H1 (cell line): Measurements from ENCODE around the gene CDH1. TPM values are rescaled to one million over a fixed set of nuclear protein-coding genes. Genes with fewer than 3 reads are reported as not detected.

Experiments used
- CTCF ChIA-PET: fragments of 300-600 bp; sonication (Branson Sonifier 250); formaldehyde crosslinking; loops from one replicate; lab custom pipeline; 2021; ENCODE audit not compliant: partially characterized antibody; lab: Charles Lee
- POLR2A ChIA-PET: fragments of 300-600 bp; sonication (Branson Sonifier 250); formaldehyde crosslinking; loops from one replicate; lab custom pipeline; 2021; ENCODE audit warnings: inconsistent platforms; ENCODE audit not compliant: partially characterized antibody; lab: Charles Lee
- DNase-seq, 2 experiments: peaks; one replicate each; pipeline versions ENCODE4 v3.0.0 to v3.0.0-alpha.2; 2010 to 2022; ENCODE audit warnings: low spot score in 2 of 2, low read depth in 1 of 2, mixed read lengths in 1 of 2
- FAIRE-seq: peaks from 2 replicates; lab custom pipeline; 2011; peaks lifted over from hg19 to GRCh38; lab: Jason Lieb, UNC
- H2AFZ ChIP-seq: 2 replicates; pipeline ENCODE4 v1.8.1; 2012; ENCODE audit warnings: low read length, inconsistent platforms
- H2AK5ac ChIP-seq: 2 replicates; pipeline ENCODE4 v1.6.1; 2013; ENCODE audit warnings: low read depth, low read length
- H2BK120ac ChIP-seq: replicated peaks from 2 replicates; pipeline ENCODE3; 2013; ENCODE audit warnings: low read depth, low read length, inconsistent platforms
- H2BK12ac ChIP-seq: 2 replicates; pipeline ENCODE4 v1.6.1; 2013; ENCODE audit warnings: low read depth, low read length
- H2BK15ac ChIP-seq: 2 replicates; pipeline ENCODE4 v1.6.1; 2013; ENCODE audit warnings: low read length
- H2BK20ac ChIP-seq: 2 replicates; pipeline ENCODE4 v1.6.1; 2013; ENCODE audit warnings: low read length
- H2BK5ac ChIP-seq: 2 replicates; pipeline ENCODE4 v1.6.1; 2013; ENCODE audit warnings: low read depth, low read length
- H3K14ac ChIP-seq: 2 replicates; pipeline ENCODE4 v1.6.1; 2013; ENCODE audit warnings: inconsistent platforms; ENCODE audit not compliant: insufficient read length
- H3K18ac ChIP-seq: 2 replicates; pipeline ENCODE4 v1.6.1; 2013; ENCODE audit warnings: low read length; ENCODE audit errors: extremely low read depth
- H3K23ac ChIP-seq: 2 replicates; pipeline ENCODE4 v1.6.1; 2013; ENCODE audit warnings: inconsistent platforms; ENCODE audit not compliant: insufficient read length
- H3K23me2 ChIP-seq: 2 replicates; pipeline ENCODE4 v1.6.1; 2013; ENCODE audit warnings: low read depth, low read length
- H3K27ac ChIP-seq: 2 replicates; pipeline ENCODE4 v1.6.1; 2011; ENCODE audit warnings: low read depth, low read length, inconsistent platforms
- H3K27me3 ChIP-seq, 4 experiments: replicated peaks in 1 of 4; 1 replicate in 1 of 4; 2 replicates in 3 of 4; pipeline versions ENCODE4 v1.6.1 to v1.8.1; 2011 to 2013; ENCODE audit warnings: low read length in 3 of 4, mild to moderate bottlenecking in 3 of 4, inconsistent platforms in 2 of 4, mixed read lengths in 2 of 4, moderate library complexity in 1 of 4; ENCODE audit not compliant: control insufficient read depth in 3 of 4, insufficient read depth in 3 of 4; ENCODE audit errors: extremely low read depth in 1 of 4
- H3K36me3 ChIP-seq, 4 experiments: 2 replicates each; pipeline versions ENCODE4 v1.6.1 to v1.8.1; 2011 to 2013; ENCODE audit warnings: mild to moderate bottlenecking in 4 of 4, low read length in 3 of 4, moderate library complexity in 2 of 4, control low read depth in 1 of 4, inconsistent platforms in 1 of 4; ENCODE audit not compliant: insufficient read depth in 4 of 4, control insufficient read depth in 2 of 4
- H3K4ac ChIP-seq: replicated peaks from 2 replicates; pipeline ENCODE3; 2013; ENCODE audit warnings: low read length, low read depth, mixed read lengths, inconsistent platforms; ENCODE audit not compliant: insufficient read length
- H3K4me1 ChIP-seq, 4 experiments: replicated peaks in 1 of 4; 1 replicate in 1 of 4; 2 replicates in 3 of 4; pipeline versions ENCODE4 v1.6.1 to v1.8.1; 2011 to 2013; ENCODE audit warnings: low read length in 3 of 4, inconsistent platforms in 2 of 4, mixed read lengths in 1 of 4; ENCODE audit not compliant: insufficient read depth in 4 of 4, control insufficient read depth in 3 of 4
- H3K4me2 ChIP-seq, 2 experiments: 2 replicates each; pipeline versions ENCODE4 v1.6.1 to v1.8.1; 2011 to 2013; ENCODE audit warnings: low read depth in 2 of 2, low read length in 2 of 2, control low read depth in 1 of 2, inconsistent platforms in 1 of 2, mild to moderate bottlenecking in 1 of 2; ENCODE audit not compliant: insufficient read depth in 1 of 2
- H3K4me3 ChIP-seq, 4 experiments: fragments of 200-600, 300-600 bp in 1 of 4; sonication (generic), shearing (Covaris generic), sonication (Bioruptor Twin) in 1 of 4; 2 replicates each; pipeline versions ENCODE4 v1.5.1 to v1.8.1; 2011 to 2016; ENCODE audit warnings: low read length in 4 of 4, low read depth in 3 of 4, control low read depth in 2 of 4, inconsistent platforms in 2 of 4, mild to moderate bottlenecking in 2 of 4, mixed read lengths in 1 of 4, moderate library complexity in 1 of 4; ENCODE audit not compliant: insufficient read depth in 2 of 4; ENCODE audit errors: extremely low read depth in 1 of 4
- H3K56ac ChIP-seq: replicated peaks from 2 replicates; pipeline ENCODE3; 2013; ENCODE audit warnings: low read depth, mild to moderate bottlenecking, mixed read lengths, low read length, inconsistent platforms; ENCODE audit not compliant: insufficient read length
- H3K79me1 ChIP-seq: 2 replicates; pipeline ENCODE4 v1.6.1; 2013; ENCODE audit warnings: low read depth, low read length, control low read depth
- H3K79me2 ChIP-seq, 2 experiments: 2 replicates each; pipeline versions ENCODE4 v1.6.1 to v1.8.1; 2012 to 2013; ENCODE audit warnings: low read length in 2 of 2, mild to moderate bottlenecking in 2 of 2, inconsistent platforms in 1 of 2; ENCODE audit not compliant: insufficient read depth in 2 of 2, control insufficient read depth in 1 of 2
- H3K9ac ChIP-seq, 4 experiments: replicated peaks in 1 of 4; 1 replicate in 1 of 4; 2 replicates in 3 of 4; pipeline versions ENCODE4 v1.6.1 to v1.8.1; 2011 to 2013; ENCODE audit warnings: low read depth in 3 of 4, low read length in 3 of 4, control low read depth in 2 of 4, mild to moderate bottlenecking in 2 of 4, moderate library complexity in 2 of 4, inconsistent platforms in 1 of 4; ENCODE audit errors: extremely low read depth in 1 of 4
- H3K9me3 ChIP-seq, 2 experiments: 2 replicates each; pipeline versions ENCODE4 v1.6.1 to v1.8.1; 2012 to 2013; ENCODE audit warnings: mild to moderate bottlenecking in 2 of 2, moderate library complexity in 2 of 2, control low read depth in 1 of 2, inconsistent platforms in 1 of 2, low read depth in 1 of 2, low read length in 1 of 2, mixed read lengths in 1 of 2; ENCODE audit not compliant: insufficient read depth in 2 of 2
- H4K20me1 ChIP-seq, 2 experiments: replicated peaks in 1 of 2; 2 replicates each; pipeline versions ENCODE3 to v1.8.1; 2011 to 2013; ENCODE audit warnings: inconsistent platforms in 2 of 2, low read length in 2 of 2, mild to moderate bottlenecking in 1 of 2; ENCODE audit not compliant: insufficient read depth in 2 of 2, control insufficient read depth in 1 of 2
- H4K5ac ChIP-seq: 2 replicates; pipeline ENCODE4 v1.6.1; 2013; ENCODE audit warnings: low read length, low read depth, mixed read lengths, inconsistent platforms; ENCODE audit not compliant: insufficient read length
- H4K8ac ChIP-seq: 2 replicates; pipeline ENCODE4 v1.8.0; 2013; ENCODE audit warnings: mild to moderate bottlenecking, moderate library complexity, low read length, inconsistent platforms; ENCODE audit not compliant: insufficient read depth; ENCODE audit errors: extremely low read depth
- H4K91ac ChIP-seq: replicated peaks from 2 replicates; pipeline ENCODE3; 2013; ENCODE audit warnings: low read length, mixed read lengths, inconsistent platforms; ENCODE audit not compliant: insufficient read length
- CEBPB ChIP-seq: IDR thresholded peaks from 2 replicates; pipeline ENCODE4 v1.6.1; 2012; ENCODE audit warnings: low read depth, low read length
- CHD1 ChIP-seq: IDR thresholded peaks from 2 replicates; pipeline ENCODE4 v1.6.1; 2012; ENCODE audit warnings: low read depth, low read length, improper control_type of control experiment
- CREB1 ChIP-seq: IDR thresholded peaks from 2 replicates; pipeline ENCODE4 v1.6.1; 2012; ENCODE audit warnings: inconsistent platforms
- EGR1 ChIP-seq: IDR thresholded peaks from 2 replicates; pipeline ENCODE4 v1.6.1; 2011; ENCODE audit warnings: low read depth, low read length, borderline replicate concordance
- NANOG ChIP-seq: IDR thresholded peaks from 2 replicates; pipeline ENCODE4 v1.6.1; 2011; ENCODE audit warnings: low read length, low read depth, mild to moderate bottlenecking, inconsistent platforms; ENCODE audit not compliant: insufficient read depth, poor library complexity, severe bottlenecking
- SIN3A ChIP-seq, 2 experiments: IDR thresholded peaks in 1 of 2; conservative IDR thresholded peaks in 1 of 2; 2 replicates each; pipeline ENCODE4 v1.6.1; 2011 to 2012; ENCODE audit warnings: low read length in 2 of 2, improper control_type of control experiment in 1 of 2, low read depth in 1 of 2, mild to moderate bottlenecking in 1 of 2
- SIX5 ChIP-seq: IDR thresholded peaks from 2 replicates; pipeline ENCODE4 v1.6.1; 2011; ENCODE audit warnings: mild to moderate bottlenecking, low read depth, low read length
- SP2 ChIP-seq: IDR thresholded peaks from 2 replicates; pipeline ENCODE4 v1.6.1; 2012; ENCODE audit warnings: mild to moderate bottlenecking, low read length, inconsistent platforms
- SRF ChIP-seq: IDR thresholded peaks from 2 replicates; pipeline ENCODE4 v1.6.1; 2011; ENCODE audit warnings: mild to moderate bottlenecking, low read depth, low read length, moderate library complexity
- YY1 ChIP-seq: IDR thresholded peaks from 2 replicates; pipeline ENCODE4 v1.6.1; 2011; ENCODE audit warnings: low read depth, mild to moderate bottlenecking, low read length
- ZNF274 ChIP-seq: IDR thresholded peaks from 2 replicates; pipeline ENCODE4 v1.7.0; 2012; ENCODE audit warnings: low read length, borderline replicate concordance; ENCODE audit errors: extremely low read depth
- WGBS, 2 experiments: shearing (Covaris generic) in 1 of 2; methylation state at CpG; one replicate each; pipeline versions ENCODE4 v1.1.6 to v1.1.7; 2013 to 2015; ENCODE audit warnings: low lambda C conversion rate in 2 of 2, mixed read lengths in 2 of 2, inconsistent platforms in 1 of 2, low coverage in 1 of 2, missing lambda C conversion rate in 1 of 2; ENCODE audit not compliant: insufficient replicate concordance in 2 of 2, insufficient coverage in 1 of 2, insufficient read length in 1 of 2; ENCODE audit errors: extremely low coverage in 1 of 2, missing lambda C conversion rate in 1 of 2; 5-methylcytosine and 5-hydroxymethylcytosine counted together
- polyA plus RNA-seq, 7 experiments: library from polyadenylated mRNA; depleted of rRNA in 3 of 7; stranded (reverse) in 5 of 7; unstranded in 2 of 7; fragments of >200 nt in 5 of 7; fragments of 200-250 nt in 2 of 7; gene quantifications; 1 replicate in 5 of 7; 2 replicates in 1 of 7; 4 replicates in 1 of 7; pipeline versions ENCODE4 v1.2.1 to v1.2.3, GENCODE V29; 2011 to 2013; ENCODE audit warnings: missing spikeins in 2 of 7, mixed read lengths in 2 of 7
- total RNA-seq: library from RNA; stranded (reverse); fragmentation: NEBNext Ultra II Directional; extraction: Animal tissue kit (Norgen Biotek cat#: 25700); gene quantifications from 2 replicates; pipeline ENCODE4 v1.2.1, GENCODE V29; 2021

The CDH1 gene
- total and polyA plus RNA-seq, 2 of the 8 experiments (the other 6 are each of a cell fraction or from before 2014, with no cell fraction given): 133 to 265 TPM

- H3K79me1 ChIP-seq: peaks cover 8% of the 10 kb centered on the region
- no peaks in the 10 kb centered on the region for H3K27me3 ChIP-seq
- H3K14ac ChIP-seq: no peak overlapping the region
- no peak overlapping the region for H2AFZ ChIP-seq
- FAIRE-seq: no peak
- H3K27ac ChIP-seq: no peak overlapping the region
- H2BK12ac ChIP-seq: no peak overlapping the region
- TF ChIP-seq CEBPB: no peak
- no peak for TF ChIP-seq EGR1
- TF ChIP-seq SIX5: no peak
- no peak for TF ChIP-seq NANOG
- no peak for TF ChIP-seq SP2
- TF ChIP-seq YY1: no peak
- no peak for TF ChIP-seq SRF
- TF ChIP-seq CREB1: no peak
- TF ChIP-seq SIN3A (conservative IDR thresholded peaks at IDR 0.05 in 1 of 2, IDR thresholded peaks at IDR 0.05 in 1 of 2; ENCODE audit: low read depth in 1 of 2, low read length in 2 of 2): no peak
- no peak for TF ChIP-seq ZNF274
- TF ChIP-seq CHD1: no peak
- H4K91ac ChIP-seq: no peak overlapping the region
- 0 out of 2 replicates have a peak overlapping the region, but pooled peaks have one; percentile 60 for H2BK5ac ChIP-seq
- H3K23me2 ChIP-seq: no peaks in the 10 kb centered on the region
- CTCF ChIA-PET: interaction anchor here (1.2 kb wide), 1 partner anchor 23 kb away, joined by 3 read pairs; no protein-coding TSS in a partner anchor
- H3K9me3 ChIP-seq: no peaks in the 10 kb centered on the region
- no peaks in the 10 kb centered on the region for H4K20me1 ChIP-seq
- no peak for DNase-seq
- no peak overlapping the region for H3K4ac ChIP-seq
- no peak overlapping the region for H2BK20ac ChIP-seq
- H3K9ac ChIP-seq: no peak overlapping the region
- H3K4me2 ChIP-seq: no peak overlapping the region
- 70% methylated on average over 1 of the region's 1 CpG; no CpG with 5 or more reads in 1 of the 2 experiments for WGBS, 2 experiments
- H2BK15ac ChIP-seq: no peak overlapping the region
- H3K4me3 ChIP-seq: no peak overlapping the region
- peak overlapping the region; percentile 58; the same call in 1 of the 2 replicates for H4K8ac ChIP-seq
- no peak overlapping the region for H3K23ac ChIP-seq
- POLR2A ChIA-PET: interaction anchor here (1.5 to 4.5 kb wide), 3 partner anchors 10 to 31 kb away, joined by 4 to 30 read pairs (median 5); no protein-coding TSS in a partner anchor
- H4K5ac ChIP-seq: no peak overlapping the region
- H2AK5ac ChIP-seq: no peak overlapping the region
- H2BK120ac ChIP-seq: no peak overlapping the region
- H3K56ac ChIP-seq: no peak overlapping the region
- peaks cover 10 to 33% (median 28%) of the 10 kb centered on the region in 4 experiments for H3K4me1 ChIP-seq
- H3K79me2 ChIP-seq: peaks cover 0 to 48% of the 10 kb centered on the region in 2 experiments; a peak in 2 of 4 replicates
- peaks cover 0 to 10% (median 2%) of the 10 kb centered on the region in 4 experiments; a peak in 2 of 8 replicates for H3K36me3 ChIP-seq
- H3K18ac ChIP-seq: no peak overlapping the region
Observed at GRCh38 chr16:68781784-68782183, 44.7 kb downstream of the CDH1 start.
